Loucy (cell line): ENCODE results near the gene TSSK6.

Experiments
- H2AFZ ChIP-seq: fragments of 200-600 bp; sonication (generic); 2 replicates; pipeline ENCODE4 v1.6.0; 2016; ENCODE audit warnings: antibody characterized with exemption, mild to moderate bottlenecking, low read length, moderate library complexity
- H3F3A ChIP-seq: fragments of 200-600 bp; 2 replicates; pipeline ENCODE4 v1.6.0; 2016; ENCODE audit warnings: antibody characterized with exemption, low read depth, mild to moderate bottlenecking
- H3K27me3 ChIP-seq: fragments of 200-600 bp; sonication (generic); 2 replicates; pipeline ENCODE4 v1.6.1; 2014; ENCODE audit warnings: low read length, mild to moderate bottlenecking; ENCODE audit not compliant: insufficient read depth, poor library complexity, severe bottlenecking
- H3K36me3 ChIP-seq: fragments of 200-600 bp; sonication (generic); 2 replicates; pipeline ENCODE4 v1.6.1; 2016; ENCODE audit warnings: low read length; ENCODE audit not compliant: insufficient read depth
- H3K4me1 ChIP-seq: fragments of 200-600 bp; sonication (generic); 2 replicates; pipeline ENCODE4 v1.5.1; 2014; ENCODE audit warnings: low read length, mild to moderate bottlenecking; ENCODE audit not compliant: insufficient read depth, poor library complexity, severe bottlenecking
- H3K4me2 ChIP-seq: fragments of 200-600 bp; sonication (generic); 2 replicates; pipeline ENCODE4 v1.6.0; 2014; ENCODE audit warnings: antibody characterized with exemption, low read length, low read depth, mild to moderate bottlenecking; ENCODE audit not compliant: poor library complexity, severe bottlenecking
- H3K4me3 ChIP-seq: fragments of 200-600 bp; sonication (generic); 2 replicates; pipeline ENCODE4 v1.5.1; 2014; ENCODE audit warnings: low read length, mild to moderate bottlenecking, mixed read lengths; ENCODE audit not compliant: poor library complexity, severe bottlenecking
- H3K79me2 ChIP-seq: fragments of 200-600 bp; sonication (generic); 2 replicates; pipeline ENCODE4 v1.6.1; 2014; ENCODE audit warnings: low read length; ENCODE audit not compliant: insufficient read depth
- H3K9ac ChIP-seq: fragments of 200-600 bp; sonication (generic); 2 replicates; pipeline ENCODE4 v1.6.0; 2014; ENCODE audit warnings: mild to moderate bottlenecking, low read depth, low read length, moderate library complexity; ENCODE audit not compliant: poor library complexity, severe bottlenecking
- H3K9me2 ChIP-seq: fragments of 200-600 bp; sonication (generic); replicated peaks from 2 replicates; pipeline ENCODE4 v1.6.1; 2016; ENCODE audit warnings: low read depth, low read length, mixed read lengths
- H3K9me3 ChIP-seq: fragments of 200-600 bp; sonication (generic); 2 replicates; pipeline ENCODE4 v1.6.1; 2014; ENCODE audit warnings: mild to moderate bottlenecking, antibody characterized with exemption, low read length, low read depth; ENCODE audit not compliant: insufficient read depth
- H4K20me1 ChIP-seq: fragments of 200-600 bp; sonication (generic); 2 replicates; pipeline ENCODE4 v1.6.0; 2014; ENCODE audit warnings: antibody characterized with exemption, low read length, mild to moderate bottlenecking; ENCODE audit not compliant: insufficient read depth, poor library complexity, severe bottlenecking
- EZH2phosphoT487 ChIP-seq: fragments of 200-600 bp; IDR thresholded peaks from 2 replicates; pipeline ENCODE4 v1.6.1; 2018; ENCODE audit warnings: antibody characterized with exemption, mild to moderate bottlenecking, moderate library complexity, borderline replicate concordance
- TF ChIP-seq, protein P1 (sequence below): fragments of 200-600 bp; sonication (generic); conservative IDR thresholded peaks from 2 replicates; pipeline ENCODE4 v1.5.1; 2014; ENCODE audit warnings: mild to moderate bottlenecking, antibody characterized with exemption, low read length

TSSK6 gene

DNA sequence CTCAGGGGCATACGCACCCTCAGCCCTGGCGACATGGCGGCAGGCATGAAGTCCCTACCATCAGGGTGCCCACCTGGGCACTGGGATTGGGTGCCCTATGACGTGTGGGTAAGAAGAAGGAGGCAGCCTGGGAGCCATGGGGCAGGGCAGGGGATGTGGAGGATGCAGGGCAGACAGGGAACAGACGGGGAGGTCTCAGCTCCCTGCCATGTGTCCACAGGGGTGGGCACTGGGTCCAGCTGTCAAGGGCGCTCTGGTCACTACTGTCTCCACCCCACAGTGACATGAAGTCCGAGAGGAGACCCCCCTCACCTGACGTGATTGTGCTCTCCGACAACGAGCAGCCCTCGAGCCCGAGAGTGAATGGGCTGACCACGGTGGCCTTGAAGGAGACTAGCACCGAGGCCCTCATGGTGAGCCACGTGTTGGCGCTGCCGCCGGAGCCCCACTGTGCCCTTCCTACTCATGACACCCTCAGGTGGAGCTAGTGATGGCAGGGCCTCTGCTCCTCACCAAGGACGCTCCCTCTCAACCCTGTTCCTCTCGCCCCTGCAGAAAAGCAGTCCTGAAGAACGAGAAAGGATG, 23.2 kb downstream of the TSSK6 start:
- Histone ChIP-seq H3F3A (peaks cover 8% of the 10 kb centered on the region; the same call in 1 of the 2 replicates), H3K9me3 (no peaks in the 10 kb centered on the region), H3K9me2 (no peaks in the 10 kb centered on the region), H3K4me1 (peaks cover 26% of the 10 kb centered on the region), H4K20me1 (peaks cover 20% of the 10 kb centered on the region), H3K79me2 (peaks cover 50% of the 10 kb centered on the region), H2AFZ (no peak overlapping the region), H3K27me3 (no peaks in the 10 kb centered on the region), H3K4me2 (no peak overlapping the region), H3K4me3 (no peak overlapping the region), H3K36me3 (peaks cover 56% of the 10 kb centered on the region; the same call in 1 of the 2 replicates), H3K9ac (no peak overlapping the region)
- no peak for TF ChIP-seq EZH2phosphoT487
- TF ChIP-seq, protein P1, sequence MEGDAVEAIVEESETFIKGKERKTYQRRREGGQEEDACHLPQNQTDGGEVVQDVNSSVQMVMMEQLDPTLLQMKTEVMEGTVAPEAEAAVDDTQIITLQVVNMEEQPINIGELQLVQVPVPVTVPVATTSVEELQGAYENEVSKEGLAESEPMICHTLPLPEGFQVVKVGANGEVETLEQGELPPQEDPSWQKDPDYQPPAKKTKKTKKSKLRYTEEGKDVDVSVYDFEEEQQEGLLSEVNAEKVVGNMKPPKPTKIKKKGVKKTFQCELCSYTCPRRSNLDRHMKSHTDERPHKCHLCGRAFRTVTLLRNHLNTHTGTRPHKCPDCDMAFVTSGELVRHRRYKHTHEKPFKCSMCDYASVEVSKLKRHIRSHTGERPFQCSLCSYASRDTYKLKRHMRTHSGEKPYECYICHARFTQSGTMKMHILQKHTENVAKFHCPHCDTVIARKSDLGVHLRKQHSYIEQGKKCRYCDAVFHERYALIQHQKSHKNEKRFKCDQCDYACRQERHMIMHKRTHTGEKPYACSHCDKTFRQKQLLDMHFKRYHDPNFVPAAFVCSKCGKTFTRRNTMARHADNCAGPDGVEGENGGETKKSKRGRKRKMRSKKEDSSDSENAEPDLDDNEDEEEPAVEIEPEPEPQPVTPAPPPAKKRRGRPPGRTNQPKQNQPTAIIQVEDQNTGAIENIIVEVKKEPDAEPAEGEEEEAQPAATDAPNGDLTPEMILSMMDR, result no peak

DNA sequence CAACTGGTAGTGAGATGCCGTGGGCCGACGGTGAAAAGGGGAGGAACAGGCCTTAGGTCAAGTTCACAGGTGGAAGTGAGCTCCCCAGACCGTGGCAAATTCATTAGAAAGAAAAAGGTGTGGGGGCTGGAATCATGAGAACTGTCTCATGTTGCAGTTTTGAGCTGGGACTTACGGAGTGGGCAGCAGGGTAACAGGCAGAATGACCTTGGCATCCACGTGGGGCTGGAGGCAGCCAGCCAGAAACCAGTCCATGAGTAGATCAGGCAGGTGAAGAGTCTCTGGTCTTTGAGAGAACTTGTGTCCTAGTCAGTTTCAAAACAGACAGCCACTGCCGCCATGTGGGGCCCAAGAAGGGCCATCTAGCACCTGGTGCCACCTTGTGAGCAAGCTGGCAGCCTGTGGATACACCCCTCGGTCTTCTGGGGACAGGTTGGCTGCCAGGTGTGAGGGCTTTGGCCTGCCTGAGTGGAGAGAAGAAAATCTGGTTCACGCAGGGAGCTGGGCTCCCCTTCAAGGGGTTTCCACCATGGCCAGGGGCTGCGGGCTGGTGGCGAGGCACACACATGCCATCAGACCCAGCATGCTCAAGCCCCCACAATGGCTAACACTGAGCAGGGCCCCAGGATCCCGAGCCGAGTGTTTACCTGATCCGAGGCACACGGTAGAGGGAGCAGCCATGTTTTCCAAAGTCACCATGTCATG, 23.9 kb downstream of the TSSK6 start:
- H3K9me3 ChIP-seq, result no peaks in the 10 kb centered on the region
- TF ChIP-seq EZH2phosphoT487, result no peak
- TF ChIP-seq, protein P1, result no peak
- no peak overlapping the region for H3K4me2 ChIP-seq
- no peak overlapping the region for H2AFZ ChIP-seq
- H3K9me2 ChIP-seq, result no peaks in the 10 kb centered on the region
- H3K36me3 ChIP-seq, result peaks cover 57% of the 10 kb centered on the region; the same call in 1 of the 2 replicates
- no peaks in the 10 kb centered on the region for H3K27me3 ChIP-seq
- H3K9ac ChIP-seq, result no peak overlapping the region
- peaks cover 26% of the 10 kb centered on the region for H3K4me1 ChIP-seq
- no peak overlapping the region for H3K4me3 ChIP-seq
- H4K20me1 ChIP-seq, result peaks cover 20% of the 10 kb centered on the region
- H3K79me2 ChIP-seq, result peaks cover 56% of the 10 kb centered on the region
- peaks cover 8% of the 10 kb centered on the region; the same call in 1 of the 2 replicates for H3F3A ChIP-seq

DNA sequence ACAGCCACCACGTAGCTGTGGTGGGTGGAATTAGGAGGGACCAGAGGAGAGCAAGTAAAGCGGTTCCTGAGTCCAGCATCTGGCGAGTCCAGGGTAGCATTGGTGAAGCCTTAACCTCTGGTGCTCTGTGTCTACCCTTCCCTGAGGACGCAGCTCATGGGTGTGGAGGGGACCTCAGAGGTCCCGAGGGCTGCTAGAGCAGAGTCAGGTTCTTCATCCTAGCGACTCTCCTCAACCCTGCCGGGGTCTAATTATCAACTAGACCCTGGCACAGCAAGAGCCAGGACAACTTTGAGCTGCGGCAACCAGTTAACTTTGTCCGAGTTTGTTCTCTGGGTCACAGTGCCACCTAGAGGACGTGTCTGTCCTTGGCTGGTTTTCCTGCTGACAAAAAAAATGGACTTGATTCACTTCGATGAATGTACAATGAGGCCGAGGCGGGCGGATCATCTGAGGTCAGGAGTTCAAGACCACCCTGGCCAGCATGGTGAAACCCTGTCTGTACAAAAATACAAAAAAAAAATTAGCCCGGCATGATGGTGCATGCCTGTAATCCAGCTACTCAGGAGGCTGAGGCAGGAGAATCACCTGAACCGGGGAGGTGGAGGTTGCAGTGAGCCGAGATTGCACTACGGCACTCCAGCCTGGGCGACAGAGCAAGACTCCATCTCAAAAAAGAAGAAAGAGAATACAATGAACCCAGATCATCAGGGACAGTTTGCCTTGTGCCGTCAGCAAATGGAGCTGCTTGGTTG, 25.0 kb downstream of the TSSK6 start:
- peaks cover 20% of the 10 kb centered on the region for H4K20me1 ChIP-seq
- TF ChIP-seq EZH2phosphoT487, result no peak
- TF ChIP-seq, protein P1, result peak; percentile 80
- no peaks in the 10 kb centered on the region for H3K9me3 ChIP-seq
- H3K4me2 ChIP-seq, result peak overlapping the region; percentile 62
- no peaks in the 10 kb centered on the region for H3K27me3 ChIP-seq
- H3K4me1 ChIP-seq, result peaks cover 28% of the 10 kb centered on the region
- no peak overlapping the region for H2AFZ ChIP-seq
- H3K4me3 ChIP-seq, result peak overlapping the region; percentile 20
- H3K79me2 ChIP-seq, result peaks cover 67% of the 10 kb centered on the region
- H3F3A ChIP-seq, result peaks cover 8% of the 10 kb centered on the region; the same call in 1 of the 2 replicates
- no peaks in the 10 kb centered on the region for H3K9me2 ChIP-seq
- peaks cover 54% of the 10 kb centered on the region; the same call in 1 of the 2 replicates for H3K36me3 ChIP-seq
- H3K9ac ChIP-seq, result peak overlapping the region; percentile 61
